Measurements from ENCODE around the gene NPEPL1.
A peak's percentile ranks its signal among the peaks of the same experiment; 100 is the strongest.

Gene NPEPL1

GRCh38 chr20:58655328-58656107 is 37.1 kb upstream of the NPEPL1 start:
- TF ChIP-seq POLR2AphosphoS5 (IDR thresholded peaks at IDR 0.05; ENCODE audit: low read depth, low read length) (0 out of 2 replicates have a peak, but pooled peaks have one; percentile 23), TAF1 (IDR thresholded peaks at IDR 0.05; ENCODE audit: borderline replicate concordance, insufficient read depth, low read length) (no peak)

- no peak for TF ChIP-seq TAF1 (IDR thresholded peaks at IDR 0.05; ENCODE audit: borderline replicate concordance, insufficient read depth, low read length)
- no peak for TF ChIP-seq FOXP2 (optimal IDR thresholded peaks at IDR 0.05; ENCODE audit: borderline replicate concordance, extremely low read depth, extremely low read length, insufficient read depth)
These were observed 35.8 kb upstream of the NPEPL1 start for GRCh38 chr20:58656831-58657230.

- TF ChIP-seq FOXP2 (optimal IDR thresholded peaks at IDR 0.05; ENCODE audit: borderline replicate concordance, extremely low read depth, extremely low read length, insufficient read depth) (no peak), TAF1 (IDR thresholded peaks at IDR 0.05; ENCODE audit: borderline replicate concordance, insufficient read depth, low read length) (no peak), REST (IDR thresholded peaks at IDR 0.05; ENCODE audit: insufficient read depth in 1 of 2, low read depth in 2 of 2, low read length in 2 of 2) (no peak), SIN3A (IDR thresholded peaks at IDR 0.05; ENCODE audit: borderline replicate concordance, insufficient read depth, low read length) (no peak), POLR2AphosphoS5 (IDR thresholded peaks at IDR 0.05; ENCODE audit: low read depth, low read length) (no peak)
These were observed 35.3 kb upstream of the NPEPL1 start for GRCh38 chr20:58657262-58657661.

- no peak for TF ChIP-seq SIN3A (IDR thresholded peaks at IDR 0.05; ENCODE audit: borderline replicate concordance, insufficient read depth, low read length)
- TF ChIP-seq FOXP2 (optimal IDR thresholded peaks at IDR 0.05; ENCODE audit: borderline replicate concordance, extremely low read depth, extremely low read length, insufficient read depth), result no peak
- no peak for TF ChIP-seq POLR2AphosphoS5 (IDR thresholded peaks at IDR 0.05; ENCODE audit: low read depth, low read length)
- TF ChIP-seq TAF1 (IDR thresholded peaks at IDR 0.05; ENCODE audit: borderline replicate concordance, insufficient read depth, low read length), result no peak
- no peak for TF ChIP-seq REST (IDR thresholded peaks at IDR 0.05; ENCODE audit: insufficient read depth in 1 of 2, low read depth in 2 of 2, low read length in 2 of 2)
These were observed 34.6 kb upstream of the NPEPL1 start for GRCh38 chr20:58657986-58658385.

- no peak for TF ChIP-seq REST (IDR thresholded peaks at IDR 0.05; ENCODE audit: insufficient read depth in 1 of 2, low read depth in 2 of 2, low read length in 2 of 2)
- no peak for TF ChIP-seq FOXP2 (optimal IDR thresholded peaks at IDR 0.05; ENCODE audit: borderline replicate concordance, extremely low read depth, extremely low read length, insufficient read depth)
- TF ChIP-seq TAF1 (IDR thresholded peaks at IDR 0.05; ENCODE audit: borderline replicate concordance, insufficient read depth, low read length), result no peak
- TF ChIP-seq POLR2AphosphoS5 (IDR thresholded peaks at IDR 0.05; ENCODE audit: low read depth, low read length), result no peak
- TF ChIP-seq SIN3A (IDR thresholded peaks at IDR 0.05; ENCODE audit: borderline replicate concordance, insufficient read depth, low read length), result no peak
These were observed 33.8 kb upstream of the NPEPL1 start for GRCh38 chr20:58658760-58659159.

- no peak for TF ChIP-seq SIN3A (IDR thresholded peaks at IDR 0.05; ENCODE audit: borderline replicate concordance, insufficient read depth, low read length)
- no peak for TF ChIP-seq FOXP2 (optimal IDR thresholded peaks at IDR 0.05; ENCODE audit: borderline replicate concordance, extremely low read depth, extremely low read length, insufficient read depth)
- no peak for TF ChIP-seq TAF1 (IDR thresholded peaks at IDR 0.05; ENCODE audit: borderline replicate concordance, insufficient read depth, low read length)
- TF ChIP-seq POLR2AphosphoS5 (IDR thresholded peaks at IDR 0.05; ENCODE audit: low read depth, low read length), result no peak
These were observed 32.8 kb upstream of the NPEPL1 start for GRCh38 chr20:58659841-58660240.

Data from PFSK-1 (cell line).